Glomerular visceral epithelial cell (primary cell): Measurements from ENCODE around the gene GLIPR1L1.
"Not testable (repeated sequence)": the region's sequence is repeated elsewhere in the genome, so short reads cannot be mapped to it uniquely, and the experiment has no call there.

Experiments
- DNase-seq: peaks from one replicate; pipeline ENCODE4 v3.0.0-alpha.2; 2016; ENCODE audit errors: extremely low spot score

Gene GLIPR1L1, protein sequence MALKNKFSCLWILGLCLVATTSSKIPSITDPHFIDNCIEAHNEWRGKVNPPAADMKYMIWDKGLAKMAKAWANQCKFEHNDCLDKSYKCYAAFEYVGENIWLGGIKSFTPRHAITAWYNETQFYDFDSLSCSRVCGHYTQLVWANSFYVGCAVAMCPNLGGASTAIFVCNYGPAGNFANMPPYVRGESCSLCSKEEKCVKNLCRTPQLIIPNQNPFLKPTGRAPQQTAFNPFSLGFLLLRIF

DNA sequence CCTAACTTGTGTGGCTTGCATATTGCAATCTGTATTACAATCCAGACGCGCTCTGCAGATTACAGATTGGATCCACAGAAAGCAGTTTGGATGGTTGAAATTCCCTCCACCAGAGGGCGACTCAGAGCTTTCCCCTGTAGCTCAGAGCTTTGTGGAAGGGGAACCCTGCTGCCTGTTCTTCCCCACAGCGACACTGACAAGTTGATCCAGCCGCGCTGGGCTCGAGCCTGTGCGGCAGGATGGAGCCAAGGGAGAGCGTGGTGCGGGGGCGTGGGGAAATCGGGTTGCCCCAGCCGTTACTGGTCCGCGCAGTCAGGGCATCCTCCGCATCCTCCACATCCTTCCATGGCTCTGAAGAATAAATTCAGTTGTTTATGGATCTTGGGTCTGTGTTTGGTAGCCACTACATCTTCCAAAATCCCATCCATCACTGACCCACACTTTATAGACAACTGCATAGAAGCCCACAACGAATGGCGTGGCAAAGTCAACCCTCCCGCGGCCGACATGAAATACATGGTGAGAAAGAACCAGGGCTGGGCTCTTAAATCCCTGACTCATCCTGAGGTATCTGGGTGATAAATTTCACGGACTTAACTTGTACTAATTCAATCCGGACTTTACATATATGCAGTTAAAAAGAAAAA lies at the start of gene GLIPR1L1:
TSS of gene GLIPR1L1 (plus strand) at position 287 of the 647 bp plus-strand sequence. CDS start at position 346, 59 bp downstream.
- DNase-seq = peak; percentile 88

DNA sequence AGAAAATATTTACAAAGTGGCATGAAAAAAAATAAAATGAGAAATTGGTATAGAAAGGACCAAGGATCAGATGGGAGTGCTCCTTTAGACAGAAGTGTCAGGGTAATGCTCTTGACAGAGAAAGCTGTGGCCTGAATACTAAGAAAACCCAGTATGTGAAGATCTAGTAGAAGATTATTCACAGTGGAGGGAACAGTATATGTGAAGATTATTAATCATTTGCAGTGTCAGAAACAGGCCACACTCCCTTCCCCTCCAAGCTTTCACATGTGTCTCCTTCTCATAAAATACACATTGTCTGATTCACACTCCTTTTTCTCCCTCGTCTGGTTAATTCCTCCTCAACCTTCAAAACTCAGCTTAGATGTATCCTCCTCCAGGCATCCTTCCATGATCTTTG lies 45.6 kb upstream of the GLIPR1L1 start:
- no peak for DNase-seq

DNA sequence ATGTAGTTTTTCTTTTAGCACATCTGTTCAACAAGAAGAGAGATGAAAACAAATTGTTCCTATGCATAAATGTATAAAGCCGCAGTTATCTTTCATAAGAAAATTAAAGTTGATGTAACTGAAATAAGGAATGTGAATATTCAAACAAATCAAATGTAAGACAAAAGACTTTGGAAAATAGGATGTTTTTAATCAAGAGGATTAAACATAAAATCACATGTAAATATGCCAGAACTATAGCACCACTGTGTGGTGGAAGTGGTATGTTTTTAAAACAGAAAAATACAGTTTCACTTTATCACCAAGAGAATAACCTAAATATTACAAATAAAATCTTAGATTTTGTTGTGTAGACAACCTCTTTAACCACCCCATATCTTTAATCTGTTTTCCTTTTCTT lies 44.7 kb upstream of the GLIPR1L1 start:
- DNase-seq = peak; percentile 13

DNA sequence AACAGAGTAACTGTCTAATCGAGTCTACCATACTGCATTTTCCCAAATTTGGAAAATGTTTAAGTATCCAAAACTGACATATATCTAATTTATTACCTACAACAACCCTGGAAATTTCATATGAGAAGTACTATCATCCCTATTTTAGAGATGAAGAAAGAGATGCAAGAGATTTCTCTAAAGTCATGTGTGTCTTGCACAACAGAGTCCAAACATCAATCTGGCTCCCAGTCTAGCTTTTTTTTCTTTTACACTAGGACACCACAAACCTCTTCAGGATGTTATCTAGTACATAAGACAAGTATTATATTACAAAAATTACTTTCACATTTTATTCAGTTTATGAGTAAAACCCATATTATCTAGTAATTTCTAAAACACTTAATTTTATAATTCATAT lies 43.5 kb upstream of the GLIPR1L1 start:
- no peak for DNase-seq

DNA sequence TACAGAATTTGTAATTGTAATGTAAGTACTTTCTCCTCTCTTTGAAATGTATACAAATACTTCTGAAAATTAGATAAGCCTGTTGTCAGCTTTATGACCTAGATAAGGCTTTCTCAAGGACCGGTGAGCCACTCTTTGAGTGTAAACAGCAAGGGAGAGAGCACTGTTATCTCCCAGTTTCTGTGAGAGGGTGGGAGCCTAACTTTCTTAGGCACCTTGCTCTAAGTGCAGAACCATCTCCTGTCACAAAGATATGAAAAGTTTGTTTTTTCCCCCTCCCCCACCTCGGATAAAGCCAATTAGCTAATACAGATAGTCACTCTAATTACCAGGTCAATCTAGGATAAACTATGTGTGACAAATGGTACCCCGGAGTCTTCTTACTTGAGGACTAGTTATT lies 40.1 kb upstream of the GLIPR1L1 start:
- no peak for DNase-seq

DNA sequence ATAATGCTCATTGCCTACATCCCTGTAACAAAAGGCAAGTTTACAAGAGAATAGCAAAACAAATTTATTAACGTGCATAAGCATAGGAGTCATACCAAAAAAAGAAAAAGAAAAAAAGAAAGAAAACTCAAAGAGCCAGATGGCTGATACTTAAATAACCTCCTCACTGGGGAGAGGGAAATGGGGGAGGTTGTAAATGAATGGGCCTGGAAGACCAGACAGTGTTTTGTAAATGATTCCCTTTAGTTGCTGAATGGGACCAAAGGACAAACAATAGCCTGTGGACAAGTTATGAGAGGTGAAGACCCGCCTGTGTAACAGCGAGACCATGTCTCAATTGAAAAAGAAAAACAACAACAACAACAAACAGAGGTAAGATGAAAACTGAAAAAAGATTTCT lies 39.7 kb upstream of the GLIPR1L1 start:
- no peak for DNase-seq

DNA sequence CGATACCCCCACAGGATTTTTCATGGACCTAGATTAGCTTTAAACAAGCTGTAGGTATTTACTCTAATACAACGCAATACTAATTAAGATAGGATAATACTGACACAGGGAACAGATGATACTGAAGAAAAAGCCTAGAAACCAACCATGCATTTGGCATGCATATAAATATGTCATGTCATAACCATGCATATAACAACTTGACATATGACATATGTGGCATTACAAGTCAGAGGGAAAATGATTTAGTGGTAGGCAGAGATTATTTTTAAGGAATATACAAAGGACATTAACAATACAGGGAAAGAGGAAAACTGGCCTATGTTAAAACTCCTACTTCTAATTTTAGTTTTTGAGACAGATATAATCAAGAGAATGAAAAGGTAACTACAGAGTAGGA lies 32.2 kb upstream of the GLIPR1L1 start:
- DNase-seq = no peak

DNA sequence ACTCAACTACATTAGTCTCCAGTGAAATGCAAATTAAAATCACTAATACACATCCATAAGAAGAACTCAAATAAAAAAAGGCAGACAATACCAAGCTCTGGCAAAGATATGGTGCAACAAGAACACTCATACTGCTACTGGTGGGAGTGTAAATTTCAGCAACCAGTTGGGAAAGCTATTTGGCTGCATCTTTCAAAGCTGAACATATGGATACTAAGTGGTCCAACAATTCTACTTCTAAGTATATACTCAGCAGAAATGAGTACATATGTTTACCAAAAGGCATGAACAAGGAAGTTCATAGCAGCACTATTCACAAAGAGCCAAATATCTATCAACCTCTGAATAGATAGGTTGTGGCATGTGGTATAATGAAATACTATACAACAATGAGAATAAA lies 31.7 kb upstream of the GLIPR1L1 start:
- no peak for DNase-seq

DNA sequence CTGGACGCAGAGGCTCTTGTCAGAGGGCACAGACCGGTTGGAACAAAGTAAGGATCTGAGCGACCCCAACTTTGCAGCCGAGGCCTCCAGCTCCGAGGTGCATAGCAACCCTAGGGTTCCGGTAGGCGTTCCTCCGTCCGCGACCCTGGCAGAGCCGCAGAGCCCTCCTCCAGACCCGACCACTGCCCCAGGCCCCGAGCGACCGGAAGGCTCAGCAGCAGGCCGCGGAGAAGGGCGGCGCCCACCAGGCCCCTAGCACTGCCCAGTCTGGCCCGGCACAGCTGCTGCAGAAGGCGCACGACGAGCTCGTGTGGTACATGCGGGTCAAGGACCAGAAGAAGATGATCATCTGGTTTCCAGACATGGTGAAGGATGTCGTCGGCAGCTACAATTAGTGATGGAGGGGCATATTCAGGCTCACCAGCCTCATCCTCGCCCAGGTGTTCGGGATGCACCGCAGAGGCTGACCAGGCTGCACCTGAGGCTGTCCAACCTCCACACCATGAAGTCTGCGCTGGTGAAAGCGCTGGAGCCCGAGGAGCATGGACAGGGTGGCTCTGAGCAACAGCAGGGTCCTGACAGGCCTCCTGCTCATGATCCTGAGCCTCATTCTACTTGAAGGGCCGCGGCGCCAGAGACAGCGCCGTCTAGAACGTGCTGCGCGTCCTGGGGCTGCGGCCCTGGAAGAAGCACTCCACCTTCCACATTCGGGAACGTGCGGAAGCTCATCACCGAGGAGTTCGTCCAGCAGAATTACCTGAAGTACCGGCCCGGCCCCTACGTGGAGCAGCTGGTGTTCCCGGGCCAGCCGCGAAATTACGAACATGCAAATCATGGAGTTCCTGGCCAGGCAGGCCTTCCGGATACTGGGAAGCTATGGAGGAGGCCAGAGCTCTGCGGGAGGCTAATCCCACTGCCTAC lies 28.8 kb upstream of the GLIPR1L1 start:
- DNase-seq = no peak

DNA sequence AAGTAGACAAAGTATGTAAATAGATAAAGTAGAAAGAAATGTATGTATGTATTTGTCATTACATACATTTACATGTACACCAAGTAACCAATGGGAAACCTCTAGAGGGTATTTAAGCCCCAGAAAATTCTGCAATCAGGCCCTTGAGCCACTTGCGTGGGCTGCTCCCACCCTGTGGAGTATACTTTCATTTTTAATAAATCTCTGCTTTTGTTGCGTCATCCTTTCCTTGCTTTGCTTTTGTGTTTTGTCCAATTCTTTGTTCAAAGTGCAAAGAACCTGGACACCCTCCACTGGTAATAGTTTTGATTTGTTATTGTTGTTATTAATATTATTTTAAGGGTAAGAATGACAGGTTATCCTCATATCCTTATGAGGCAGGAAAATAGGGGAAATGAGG lies 26.2 kb upstream of the GLIPR1L1 start:
- no peak for DNase-seq

DNA sequence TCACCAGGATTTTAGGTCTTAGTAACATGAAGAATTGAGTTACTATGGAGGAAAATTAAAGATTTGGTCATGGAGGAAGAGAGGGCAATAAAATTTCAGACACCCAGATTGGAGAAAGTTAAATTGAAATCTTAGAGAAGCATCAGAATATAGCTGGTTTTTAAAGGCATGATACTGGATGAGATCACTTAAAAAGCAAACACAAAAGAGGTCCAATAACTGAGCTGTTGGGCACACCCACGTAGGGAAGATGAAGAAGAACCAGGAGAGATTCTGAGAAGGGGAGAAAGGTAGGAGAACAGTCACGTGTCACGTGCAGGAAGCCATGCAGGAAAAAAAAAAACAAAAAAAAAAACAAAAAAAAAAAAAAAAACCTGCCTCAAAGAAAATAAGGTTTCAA lies 23.1 kb upstream of the GLIPR1L1 start:
- no peak for DNase-seq

DNA sequence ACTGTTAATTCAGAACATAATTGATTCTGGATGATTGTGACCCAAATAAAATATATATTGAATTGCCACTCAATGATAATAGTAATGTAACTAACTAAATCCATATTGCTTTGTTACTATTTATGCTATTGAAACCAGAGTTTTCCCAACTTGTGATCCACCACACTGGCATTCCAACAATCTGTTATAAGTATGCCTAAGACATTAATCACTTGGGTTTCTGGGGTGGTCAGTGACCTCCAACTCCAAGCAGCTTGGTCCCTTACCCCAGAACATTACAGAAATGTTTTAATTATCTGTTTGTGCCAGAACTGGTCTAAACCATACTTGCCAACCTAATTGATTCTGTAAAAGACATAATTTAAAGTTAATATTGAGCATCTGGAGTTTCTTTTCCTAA lies 19.0 kb upstream of the GLIPR1L1 start:
- peak; percentile 47 for DNase-seq

DNA sequence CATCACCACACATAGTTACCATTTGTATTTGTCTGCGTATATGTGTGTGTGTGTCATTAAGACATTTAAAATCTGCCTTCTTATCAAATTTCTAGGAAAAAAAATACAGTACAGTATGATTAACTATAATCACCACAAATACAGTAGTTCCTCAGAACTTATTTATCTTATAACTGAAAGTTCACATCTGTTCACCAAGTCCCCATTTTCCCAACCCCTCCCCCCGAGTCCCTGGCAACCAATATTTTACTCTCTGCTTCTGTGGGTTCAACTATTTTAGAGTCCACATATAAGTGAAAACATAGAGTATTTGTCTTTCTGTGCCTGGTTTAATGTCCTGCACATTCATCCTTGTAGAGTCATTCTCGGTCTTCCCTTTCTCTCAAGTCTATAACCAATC lies 16.7 kb upstream of the GLIPR1L1 start:
- DNase-seq = no peak

DNA sequence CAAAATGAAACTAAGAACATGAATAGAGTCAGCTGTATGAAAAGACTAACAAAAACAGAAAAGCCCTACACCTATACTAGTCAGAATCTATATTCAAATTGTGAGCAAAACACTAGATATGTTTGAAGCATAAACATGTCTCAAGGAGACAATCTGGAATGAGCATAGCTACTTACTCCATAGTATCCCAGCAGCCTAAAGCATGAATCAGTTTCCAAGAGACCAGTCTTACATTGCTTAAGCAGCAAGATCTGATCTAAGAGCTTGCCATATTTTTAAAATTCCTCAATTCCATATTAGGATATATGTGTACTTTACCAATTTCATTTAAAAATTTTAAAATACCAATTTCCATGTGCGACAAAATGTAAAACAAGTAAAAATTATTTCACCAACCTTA lies 12.0 kb upstream of the GLIPR1L1 start:
- DNase-seq = no peak

DNA sequence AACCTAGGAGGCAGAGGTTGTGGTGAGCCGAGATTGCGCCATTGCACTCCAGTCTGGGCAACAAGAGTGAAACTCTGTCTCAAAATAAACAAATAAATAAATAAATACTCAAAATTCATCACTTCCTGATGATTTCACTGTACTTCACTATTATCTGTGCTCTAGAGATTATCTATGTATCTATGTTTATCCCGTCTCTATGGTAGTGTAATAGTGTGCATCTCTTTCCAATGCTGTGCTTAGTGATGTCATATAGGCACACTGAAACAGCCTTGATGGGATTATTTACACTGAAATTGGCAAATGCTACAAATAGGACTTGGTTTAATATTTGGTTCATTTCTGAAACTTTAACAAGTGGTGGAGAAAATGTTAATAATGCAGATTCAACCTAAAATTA lies 10.8 kb upstream of the GLIPR1L1 start:
- no peak for DNase-seq

DNA sequence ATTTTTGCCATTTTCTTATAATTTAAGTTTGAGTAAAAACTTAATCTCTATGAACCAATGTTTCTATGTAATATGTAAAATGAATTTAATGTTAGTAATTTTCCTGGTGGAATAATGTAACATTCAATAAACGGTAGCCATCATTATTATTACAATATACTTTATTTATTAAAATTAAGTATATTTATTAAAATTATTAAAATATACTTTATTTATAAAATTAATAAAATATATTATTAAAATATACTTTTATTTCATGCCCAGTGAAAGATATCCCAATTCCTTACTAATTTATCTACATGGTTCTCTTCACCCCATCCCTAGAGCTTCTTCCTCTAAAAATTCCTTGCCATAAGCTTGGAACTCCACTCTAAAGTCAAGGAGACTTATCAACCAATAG lies 6.8 kb upstream of the GLIPR1L1 start:
- DNase-seq = no peak

DNA sequence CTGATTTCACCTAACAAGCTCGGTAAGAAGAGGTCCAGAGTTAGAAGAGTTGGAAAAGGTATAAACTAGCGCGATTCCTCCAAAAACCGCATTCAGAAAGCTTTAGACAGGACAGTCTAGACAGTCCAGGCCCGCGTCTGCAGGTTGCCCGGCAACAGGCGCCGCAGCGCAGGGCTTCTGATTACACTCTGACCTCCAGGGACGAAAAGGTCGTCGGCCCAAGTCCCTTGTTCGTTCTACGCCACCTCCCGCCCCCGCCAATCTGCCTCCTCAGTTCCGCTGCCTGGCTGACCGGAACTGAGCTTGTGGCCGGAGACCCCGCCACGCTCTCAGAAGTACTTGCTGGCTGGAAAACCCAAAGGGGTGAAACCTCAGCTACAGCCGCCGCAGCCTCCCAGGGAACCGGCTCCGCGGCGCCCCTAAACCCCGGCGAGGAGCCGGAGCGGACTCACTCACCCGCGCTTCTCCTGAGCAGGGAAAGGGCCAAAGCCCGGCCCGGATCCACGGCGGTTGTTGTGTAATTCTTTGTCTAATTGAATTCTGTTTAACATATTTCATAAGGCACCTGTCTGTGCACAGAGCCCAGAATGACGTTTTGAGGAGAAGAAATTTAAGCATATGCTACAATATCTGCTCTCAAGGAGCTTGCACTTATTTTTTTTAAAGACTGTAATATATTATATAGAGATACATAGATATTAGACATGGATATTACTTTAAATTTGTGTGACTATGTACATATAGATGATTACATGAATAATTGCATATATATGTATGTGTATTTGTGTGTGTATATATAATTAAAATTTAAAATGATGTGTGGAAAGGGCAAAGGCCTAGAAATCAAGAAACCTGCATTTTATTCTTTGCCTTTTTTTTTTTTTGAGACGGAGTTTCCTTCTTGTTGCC lies 4.3 kb upstream of the GLIPR1L1 start, which contains the start of gene CAPS2:
TSS of gene CAPS2 (minus strand) at position 407 of the 909 bp plus-strand sequence. CDS start 3,826 bp downstream, outside the sequence.
- DNase-seq = peak; percentile 88

DNA sequence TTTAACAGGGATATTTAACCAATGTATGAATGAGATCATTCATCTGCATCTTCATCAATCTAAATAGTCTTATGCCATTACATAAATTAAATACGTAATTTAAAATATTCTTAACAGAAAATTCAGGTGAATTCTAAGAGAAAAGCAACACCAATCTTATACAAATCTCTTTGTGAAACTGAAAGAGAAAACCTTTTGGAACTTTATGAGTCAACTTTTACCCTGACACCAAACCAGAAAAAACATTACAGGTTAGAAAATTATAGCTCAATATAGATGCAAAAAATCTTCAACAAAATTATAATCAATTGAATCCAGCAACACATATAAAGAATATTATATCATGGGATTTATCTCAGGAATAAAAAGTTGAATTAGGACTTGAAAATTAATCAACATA lies 3.4 kb downstream of the GLIPR1L1 start:
- DNase-seq = no peak

DNA sequence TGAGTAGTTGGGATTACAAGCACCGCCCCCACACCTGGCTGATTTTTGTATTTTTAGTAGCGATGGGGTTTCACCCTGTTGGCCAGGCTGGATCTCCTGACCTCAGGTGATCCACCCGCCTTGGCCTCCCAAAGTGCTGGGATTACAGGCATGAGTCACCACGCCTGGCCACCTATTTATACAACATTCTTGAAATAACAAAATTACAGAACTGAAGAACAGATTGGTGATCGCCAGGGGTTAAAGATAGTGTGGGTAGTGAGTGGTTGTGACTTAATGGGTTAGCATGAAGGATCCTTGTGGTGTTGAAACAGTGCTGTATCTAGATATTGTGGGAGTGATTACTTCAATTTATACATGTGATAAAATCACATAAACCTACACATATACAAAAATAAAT lies 7.4 kb downstream of the GLIPR1L1 start:
- DNase-seq = no peak

DNA sequence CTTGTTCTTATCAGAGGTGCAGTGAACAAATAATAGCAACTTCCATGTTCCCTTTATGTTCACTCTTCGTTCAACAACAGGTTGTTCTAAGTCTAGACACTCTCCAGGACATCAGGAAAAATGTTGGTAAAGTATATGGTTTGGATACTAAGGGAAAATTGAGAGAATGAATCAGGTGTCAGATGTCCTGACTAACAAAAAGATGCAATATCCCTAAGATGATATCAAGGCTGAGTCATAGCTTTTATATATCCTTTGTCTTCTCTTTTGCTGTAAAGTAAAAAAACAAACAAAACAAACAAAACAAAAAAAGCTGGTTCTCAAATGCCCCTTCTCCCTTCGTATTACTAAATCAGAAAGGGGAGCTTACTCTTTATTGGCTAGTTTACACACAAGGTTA lies 11.1 kb downstream of the GLIPR1L1 start:
- DNase-seq = no peak

DNA sequence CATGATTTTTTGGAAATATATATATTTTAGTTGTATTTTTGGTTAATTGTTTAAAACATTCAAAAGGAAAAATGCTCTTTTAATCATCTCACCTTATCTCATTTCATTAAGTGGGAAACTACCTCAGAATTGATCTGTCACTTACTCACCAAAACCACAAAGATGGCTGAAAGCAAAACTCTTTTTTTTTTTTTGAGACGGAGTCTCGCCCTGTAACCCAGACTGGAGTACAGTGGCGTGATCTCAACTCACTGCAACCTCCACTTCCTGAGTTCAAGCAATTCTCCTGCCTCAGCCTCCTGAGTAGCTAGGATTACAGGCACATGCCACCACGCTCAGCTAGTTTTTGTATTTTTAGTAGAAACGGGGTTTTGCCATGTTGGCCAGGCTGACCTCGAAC lies 11.7 kb downstream of the GLIPR1L1 start:
- DNase-seq = not testable (repeated sequence)

DNA sequence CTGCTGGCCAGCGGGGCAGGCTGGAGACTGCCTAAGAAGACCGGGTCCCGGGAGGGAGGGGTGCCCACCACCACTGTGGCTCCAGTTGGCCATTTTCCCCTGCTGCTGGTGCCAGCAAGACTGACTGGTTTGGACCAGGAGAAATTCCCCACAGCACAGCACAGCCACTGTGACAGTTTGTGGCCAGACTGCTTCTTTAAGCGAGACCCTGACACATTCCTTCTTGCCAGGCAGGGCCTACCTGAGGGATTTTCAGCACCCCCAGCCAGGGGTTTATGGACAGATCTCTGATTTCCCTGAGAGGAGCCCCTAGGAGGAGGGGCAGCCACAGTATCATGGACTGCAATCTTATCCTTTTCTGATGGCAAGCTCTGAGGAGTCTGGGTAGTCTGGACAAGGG lies 15.5 kb downstream of the GLIPR1L1 start:
- DNase-seq = no peak
